ENCODE data around the gene GPR3. TPM values are rescaled to one million over a fixed set of nuclear protein-coding genes. Genes with fewer than 3 reads are reported as not detected.
A peak's percentile ranks its signal among the peaks of the same experiment; 100 is the strongest.

GPR3 gene
- total and polyA plus RNA-seq, 2 of the 8 experiments (the other 6 are each of a cell fraction or from before 2014, with no cell fraction given) = 9.9 to 26.5 TPM

DNA sequence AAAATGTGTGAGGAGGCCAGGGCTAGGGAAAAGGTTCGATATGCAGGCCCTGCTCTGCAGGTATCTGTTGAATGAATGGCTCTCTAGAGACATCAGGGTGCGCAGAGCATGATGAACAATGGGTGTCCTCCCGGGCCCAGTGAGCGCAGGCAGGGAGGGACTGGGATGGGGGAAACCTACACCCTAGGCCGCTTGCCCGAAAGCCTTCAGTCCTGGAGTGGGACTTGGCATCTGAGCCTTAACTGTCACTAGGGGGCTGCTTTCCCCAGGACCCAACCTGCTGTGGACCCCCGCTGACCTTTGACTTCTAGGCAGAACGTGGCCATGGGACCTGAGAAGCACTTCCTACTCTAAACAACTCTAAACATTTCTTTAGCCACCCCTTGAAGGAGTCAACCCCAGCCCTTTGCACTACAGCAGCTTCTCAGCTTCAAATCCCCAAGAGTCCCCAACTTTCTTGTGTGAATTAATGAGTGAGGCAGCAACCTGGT is 25.2 kb upstream of the GPR3 start:
- Histone ChIP-seq H2BK5ac (ENCODE audit: low read depth, low read length) (peak overlapping the region; percentile 45; the same call in 1 of the 2 replicates), H3K9me3 (ENCODE audit: insufficient read depth in 2 of 2, low read depth in 1 of 2, low read length in 1 of 2) (no peaks in the 10 kb centered on the region), H2AFZ (ENCODE audit: low read length) (peak overlapping the region; percentile 80; the same call in 1 of the 2 replicates), H3K36me3 (ENCODE audit: control insufficient read depth in 2 of 4, insufficient read depth in 4 of 4, low read length in 3 of 4) (no peaks in the 10 kb centered on the region), H2AK5ac (ENCODE audit: low read depth, low read length) (no peak overlapping the region), H3K18ac (ENCODE audit: extremely low read depth, low read length) (peak overlapping the region; percentile 84), H3K9ac (replicated peaks in 1 of 4; ENCODE audit: extremely low read depth in 1 of 4, low read depth in 3 of 4, low read length in 3 of 4) (peak overlapping the region in 3 of 4 experiments; percentile 29 to 39 (median 34); a peak in 4 of 7 replicates), H3K4me2 (ENCODE audit: insufficient read depth in 1 of 2, low read depth in 2 of 2, low read length in 2 of 2) (peak overlapping the region; percentile 85 to 97), H3K4me3 (ENCODE audit: extremely low read depth in 1 of 4, insufficient read depth in 2 of 4, low read depth in 3 of 4, low read length in 4 of 4) (peak overlapping the region; percentile 62 to 71 (median 64)), H3K4ac (replicated peaks; ENCODE audit: insufficient read length, low read depth, low read length) (no peak overlapping the region), H3K79me1 (ENCODE audit: low read depth, low read length) (no peaks in the 10 kb centered on the region), H3K27me3 (replicated peaks in 1 of 4; ENCODE audit: control insufficient read depth in 3 of 4, extremely low read depth in 1 of 4, insufficient read depth in 3 of 4, low read length in 3 of 4) (no peaks in the 10 kb centered on the region; a peak in 1 of 7 replicates), H3K27ac (ENCODE audit: low read depth, low read length) (no peak overlapping the region), H3K79me2 (ENCODE audit: control insufficient read depth in 1 of 2, insufficient read depth in 2 of 2, low read length in 2 of 2) (no peaks in the 10 kb centered on the region), H3K23ac (ENCODE audit: insufficient read length) (no peak overlapping the region), H4K8ac (ENCODE audit: extremely low read depth, insufficient read depth, low read length) (no peak overlapping the region), H4K5ac (ENCODE audit: insufficient read length, low read depth, low read length) (peak overlapping the region; percentile 46), H3K14ac (ENCODE audit: insufficient read length) (no peak overlapping the region), H2BK12ac (ENCODE audit: low read depth, low read length) (peak overlapping the region; percentile 1; the same call in 1 of the 2 replicates), H3K4me1 (replicated peaks in 1 of 4; ENCODE audit: control insufficient read depth in 3 of 4, insufficient read depth in 4 of 4, low read length in 3 of 4) (peaks cover 3 to 16% (median 6%) of the 10 kb centered on the region in 4 experiments), H4K20me1 (replicated peaks in 1 of 2; ENCODE audit: control insufficient read depth in 1 of 2, insufficient read depth in 2 of 2, low read length in 2 of 2) (peaks cover 0 to 2% of the 10 kb centered on the region in 2 experiments), H2BK15ac (ENCODE audit: low read length) (peak overlapping the region; percentile 76; the same call in 1 of the 2 replicates), H3K23me2 (ENCODE audit: low read depth, low read length) (peaks cover 2% of the 10 kb centered on the region; the same call in 1 of the 2 replicates), H3K56ac (replicated peaks; ENCODE audit: insufficient read length, low read depth, low read length) (no peak overlapping the region), H2BK20ac (ENCODE audit: low read length) (0 out of 2 replicates have a peak overlapping the region, but pooled peaks have one; percentile 68), H2BK120ac (replicated peaks; ENCODE audit: low read depth, low read length) (peak overlapping the region; percentile 85), H4K91ac (replicated peaks; ENCODE audit: insufficient read length, low read length) (peak overlapping the region; percentile 79)
- 25% methylated on average over 8 of the region's 8 CpGs; no CpG with 5 or more reads in 1 of the 2 experiments for WGBS, 2 experiments (ENCODE audit: extremely low coverage in 1 of 2, insufficient coverage in 1 of 2, insufficient read length in 1 of 2, insufficient replicate concordance in 2 of 2, low coverage in 1 of 2, low lambda C conversion rate in 2 of 2, missing lambda C conversion rate in 1 of 2)
- no peak for DNase-seq (ENCODE audit: low read depth in 1 of 2, low spot score in 2 of 2)
- no peak for FAIRE-seq
- CTCF ChIA-PET (ENCODE audit: partially characterized antibody) = interaction anchor here (0.6 to 28.8 kb wide), 16 partner anchors 11 to 302 kb away, joined by 3 to 625 read pairs (median 8); partner anchors contain the start of genes CD164L2, FCN3 and GPR3
- TF ChIP-seq JUN (IDR thresholded peaks at IDR 0.05; ENCODE audit: low read depth, low read length) (no peak), KDM4A (IDR thresholded peaks at IDR 0.05; ENCODE audit: low read depth, low read length, severe bottlenecking) (peak; percentile 43)
- POLR2A ChIA-PET (ENCODE audit: partially characterized antibody) = interaction anchor here (0.9 to 10.3 kb wide), 6 partner anchors 14 to 71 kb away, joined by 3 to 101 read pairs (median 6); partner anchors contain the start of gene CD164L2

Measured in H1 (cell line).